Stimulated activated CD4-positive, alpha-beta T cell treated with anti-CD3 and anti-CD28 coated beads, Interleukin-1b, Interleukin-23, amount 100 ng/mL, for 48 hours (primary cell): ENCODE data around the gene MCTP2.
"Not testable (repeated sequence)": the region's sequence is repeated elsewhere in the genome, so short reads cannot be mapped to it uniquely, and the experiment has no call there.

Experiments
- DNase-seq: peaks from one replicate; pipeline ENCODE4 v3.0.0-alpha.2; 2020

The MCTP2 gene

DNA sequence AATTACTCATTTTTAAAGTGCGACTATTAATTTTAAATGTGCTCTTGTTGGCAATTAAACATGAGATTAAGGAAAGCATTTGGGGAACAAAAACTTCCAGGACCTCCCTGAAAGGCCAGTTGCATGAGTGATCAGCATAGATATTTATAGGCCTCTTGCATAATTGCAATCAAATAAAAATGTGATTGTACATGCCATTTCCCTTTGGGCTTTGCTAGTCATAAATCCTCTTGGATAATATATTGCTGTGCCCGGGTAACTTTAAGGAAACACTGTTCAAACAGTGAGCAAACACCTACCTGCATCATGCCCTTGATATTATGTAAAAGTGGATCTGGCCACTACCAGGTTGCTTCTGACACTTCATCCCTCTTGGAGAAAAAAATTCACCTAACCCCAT, 239.1 kb downstream of the MCTP2 start:
- no peak for DNase-seq

DNA sequence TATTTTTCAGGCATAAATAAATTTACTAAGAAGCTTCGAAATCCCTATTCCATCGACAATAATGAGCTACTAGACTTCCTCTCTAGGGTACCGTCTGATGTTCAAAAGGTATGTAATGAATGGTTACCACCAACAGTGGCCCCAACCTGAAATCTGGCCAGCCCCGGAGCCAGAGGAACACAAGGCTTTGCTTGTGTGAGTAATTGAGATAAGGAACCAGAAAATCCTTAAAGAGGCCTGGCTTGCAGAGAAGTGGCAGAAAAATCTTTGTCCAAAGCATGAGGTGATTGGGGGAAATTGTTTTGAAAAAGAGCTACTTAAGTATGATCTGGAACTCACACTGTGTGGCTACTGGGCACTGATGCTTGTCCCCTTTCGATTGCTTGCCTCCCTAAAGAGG, 245.3 kb downstream of the MCTP2 start:
- no peak for DNase-seq

- DNase-seq = no peak
Measured at GRCh38 chr15:94477913-94478553, 246.7 kb downstream of the MCTP2 start.

DNA sequence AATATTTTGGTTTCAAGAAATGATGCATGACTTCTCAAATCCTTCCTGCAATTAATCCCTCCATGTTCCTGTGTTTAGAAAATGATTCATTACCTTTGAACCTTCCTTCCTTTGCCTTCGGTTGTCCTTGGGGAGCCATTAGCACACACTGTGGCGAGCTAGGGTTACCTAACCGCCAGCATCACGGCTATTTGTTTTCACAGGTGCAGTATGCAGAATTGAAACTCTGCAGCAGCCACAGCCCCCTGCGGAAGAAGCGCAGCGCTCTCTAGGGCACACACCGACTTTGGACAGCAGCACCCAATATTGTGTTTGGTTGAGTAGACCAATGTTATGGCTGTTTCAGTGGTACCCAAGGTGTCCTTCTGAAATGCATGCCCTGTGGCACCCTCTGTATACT, 247.4 kb downstream of the MCTP2 start:
- no peak for DNase-seq

GRCh38 chr15:94480289-94480834, 249.0 kb downstream of the MCTP2 start:
- no peak for DNase-seq

DNA sequence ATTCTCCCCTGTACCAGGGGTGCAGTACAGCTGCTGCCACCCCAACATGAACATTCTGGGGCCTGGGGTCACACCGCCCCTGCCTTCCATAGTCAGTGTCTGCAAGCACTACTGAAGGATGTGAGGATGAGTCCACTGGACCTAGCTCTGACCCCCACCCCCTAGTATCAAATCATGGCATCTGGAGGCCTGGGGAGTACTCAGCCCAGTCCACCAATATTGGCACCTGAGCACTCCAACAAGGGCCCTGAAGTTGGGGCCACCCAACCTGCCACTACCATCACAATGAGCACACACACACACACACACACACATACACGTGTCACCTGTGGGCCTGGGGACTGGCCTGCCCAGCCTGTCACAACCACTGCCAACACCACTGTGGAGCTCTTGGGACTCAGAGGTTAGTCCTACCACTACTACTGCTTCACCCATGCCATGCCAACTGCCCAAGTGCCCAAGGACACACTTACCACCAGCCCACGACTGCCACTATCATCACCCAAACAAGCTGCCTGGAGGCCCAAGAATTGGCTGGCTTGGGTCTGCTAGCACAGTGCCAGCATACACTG, 253.9 kb downstream of the MCTP2 start:
- no peak for DNase-seq

GRCh38 chr15:94487635-94488034, 256.3 kb downstream of the MCTP2 start:
- no peak for DNase-seq

DNA sequence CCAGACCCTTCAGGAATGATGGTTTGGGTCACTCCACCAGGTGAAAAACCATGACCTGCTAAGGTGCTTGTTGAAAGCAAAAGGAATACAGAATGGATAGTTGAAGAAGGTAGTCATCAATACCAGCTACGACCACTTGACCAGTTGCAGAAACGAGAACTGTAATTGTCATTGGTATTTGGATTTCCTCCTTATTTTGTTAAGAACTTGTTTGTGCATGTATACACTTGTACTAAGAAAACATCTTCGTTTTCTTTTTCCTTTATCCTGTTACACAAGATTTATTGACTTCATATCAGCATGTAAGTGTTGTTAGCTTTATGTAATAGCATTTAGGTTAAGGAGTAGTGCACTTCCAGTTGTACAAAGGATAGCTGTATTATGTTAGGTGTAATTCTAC, 261.8 kb downstream of the MCTP2 start:
- no peak for DNase-seq

- DNase-seq = not testable (repeated sequence)
Measured at GRCh38 chr15:94493586-94493985, 262.2 kb downstream of the MCTP2 start.

DNA sequence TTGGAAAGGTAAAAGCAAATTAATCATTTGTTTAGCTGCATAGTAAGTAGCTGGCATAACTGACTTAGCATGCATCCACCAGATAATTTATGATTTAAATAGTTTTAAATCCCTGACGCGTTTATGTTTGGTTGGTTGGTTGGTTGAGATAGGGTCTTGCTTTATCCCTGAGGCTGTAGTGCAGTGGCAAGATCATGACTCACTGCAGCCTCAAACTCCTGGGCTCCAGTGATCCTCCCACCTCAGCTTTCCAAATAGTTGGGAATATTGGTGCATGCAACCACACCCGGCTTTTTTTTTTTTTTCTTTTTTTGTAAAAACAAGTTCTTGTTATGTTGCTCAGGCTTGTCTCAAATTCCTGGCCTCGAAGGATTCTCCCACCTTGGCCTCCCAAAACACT, 263.4 kb downstream of the MCTP2 start:
- no peak for DNase-seq

GRCh38 chr15:94503293-94503692, 271.9 kb downstream of the MCTP2 start:
- DNase-seq = no peak

DNA sequence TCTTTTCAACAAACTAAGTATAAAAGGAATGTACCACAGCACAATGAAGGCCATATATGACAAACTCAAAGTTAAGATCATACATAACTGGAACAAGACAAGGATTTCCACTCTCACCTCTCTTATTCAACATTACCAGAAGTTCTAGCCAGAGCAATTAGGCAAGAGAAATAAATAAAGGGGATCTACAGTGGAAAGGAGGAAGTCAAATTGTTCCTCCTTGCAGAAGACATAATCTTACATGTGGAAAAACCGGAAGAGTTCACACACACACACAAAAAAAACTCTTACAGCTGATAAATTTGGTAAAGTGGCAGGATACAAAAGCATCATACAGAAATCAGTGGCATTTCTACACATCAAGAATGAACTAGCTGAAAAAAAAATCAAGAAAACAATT, 277.9 kb downstream of the MCTP2 start:
- no peak for DNase-seq

GRCh38 chr15:94522125-94522524, 290.8 kb downstream of the MCTP2 start:
- no peak for DNase-seq

DNA sequence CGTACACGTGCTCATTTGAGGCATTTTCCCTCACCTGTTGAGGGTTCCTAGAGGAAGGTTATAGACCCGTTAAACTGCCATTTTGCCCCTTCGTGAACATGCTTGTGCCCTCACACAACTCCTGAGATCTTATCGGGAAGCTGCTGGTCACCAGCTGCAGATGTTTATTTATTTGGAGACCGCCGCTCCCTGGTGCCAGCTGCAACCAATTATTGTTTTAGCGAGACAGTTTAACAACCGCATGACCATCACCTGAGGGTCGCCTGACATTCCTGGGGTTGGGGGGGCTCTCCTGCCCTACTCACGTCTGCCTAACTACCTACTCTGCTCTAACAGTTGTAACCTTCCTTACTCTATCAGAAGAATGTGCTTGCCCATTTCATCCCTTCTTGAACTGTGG, 292.5 kb downstream of the MCTP2 start:
- DNase-seq = no peak

DNA sequence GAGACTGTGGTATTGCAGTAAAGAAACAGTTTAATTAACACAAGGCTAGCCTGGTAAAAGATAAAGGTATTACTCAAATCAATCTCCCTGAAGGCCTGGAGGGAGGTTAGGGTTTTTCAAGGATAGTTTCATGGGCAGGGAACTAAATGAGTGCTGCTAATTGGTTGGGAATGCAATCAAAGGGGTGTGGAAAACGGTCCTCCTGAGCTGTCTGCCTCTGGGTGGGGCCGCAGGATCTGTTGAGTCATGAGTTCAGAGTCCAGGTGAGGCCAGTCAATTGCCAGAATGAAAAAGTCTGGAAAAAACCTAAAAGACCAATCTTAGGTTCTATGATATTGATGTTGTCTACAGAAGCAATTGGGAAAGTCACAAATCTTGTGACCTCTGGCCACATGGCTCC, 293.2 kb downstream of the MCTP2 start:
- DNase-seq = no peak

GRCh38 chr15:94526071-94526689, 294.8 kb downstream of the MCTP2 start:
- DNase-seq = no peak

GRCh38 chr15:94532226-94532625, 300.9 kb downstream of the MCTP2 start:
- DNase-seq = no peak
